ENCODE data around the gene COL15A1.

DNA sequence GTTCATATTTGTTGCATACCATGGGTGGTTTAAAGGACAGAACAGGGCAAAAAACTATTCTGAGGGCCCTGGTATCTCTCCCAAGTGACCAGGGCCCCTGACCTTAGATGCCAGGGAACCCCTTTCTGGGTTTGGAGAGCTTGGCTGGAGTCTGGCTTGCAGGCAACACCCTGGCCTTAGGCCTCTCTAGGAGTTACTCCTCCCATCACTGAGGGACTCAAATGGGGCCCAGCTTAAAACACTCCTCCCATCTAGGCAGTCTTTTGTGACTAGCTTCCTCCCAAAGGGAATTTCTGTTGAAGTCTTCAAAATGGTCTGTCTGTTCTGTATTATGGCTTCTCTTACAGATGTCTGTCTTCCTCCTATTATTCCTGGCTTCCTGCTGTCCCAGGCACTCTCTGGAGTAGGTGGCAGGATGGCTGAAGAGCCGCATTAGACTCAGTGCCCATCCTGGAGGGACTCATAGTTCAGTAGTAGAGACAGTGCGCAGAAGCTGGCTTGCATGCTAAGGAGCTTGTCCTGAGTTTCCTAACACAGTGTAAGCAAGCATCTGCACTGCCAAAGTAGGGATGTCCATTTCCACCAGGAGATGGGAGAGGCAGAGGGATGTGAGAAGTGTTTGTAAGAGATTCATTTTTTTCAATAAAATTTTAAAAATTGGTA, 10.0 kb downstream of the COL15A1 start:
- no peak for TF ChIP-seq POLR2A (IDR thresholded peaks at IDR 0.05)
- TF ChIP-seq, protein P1, sequence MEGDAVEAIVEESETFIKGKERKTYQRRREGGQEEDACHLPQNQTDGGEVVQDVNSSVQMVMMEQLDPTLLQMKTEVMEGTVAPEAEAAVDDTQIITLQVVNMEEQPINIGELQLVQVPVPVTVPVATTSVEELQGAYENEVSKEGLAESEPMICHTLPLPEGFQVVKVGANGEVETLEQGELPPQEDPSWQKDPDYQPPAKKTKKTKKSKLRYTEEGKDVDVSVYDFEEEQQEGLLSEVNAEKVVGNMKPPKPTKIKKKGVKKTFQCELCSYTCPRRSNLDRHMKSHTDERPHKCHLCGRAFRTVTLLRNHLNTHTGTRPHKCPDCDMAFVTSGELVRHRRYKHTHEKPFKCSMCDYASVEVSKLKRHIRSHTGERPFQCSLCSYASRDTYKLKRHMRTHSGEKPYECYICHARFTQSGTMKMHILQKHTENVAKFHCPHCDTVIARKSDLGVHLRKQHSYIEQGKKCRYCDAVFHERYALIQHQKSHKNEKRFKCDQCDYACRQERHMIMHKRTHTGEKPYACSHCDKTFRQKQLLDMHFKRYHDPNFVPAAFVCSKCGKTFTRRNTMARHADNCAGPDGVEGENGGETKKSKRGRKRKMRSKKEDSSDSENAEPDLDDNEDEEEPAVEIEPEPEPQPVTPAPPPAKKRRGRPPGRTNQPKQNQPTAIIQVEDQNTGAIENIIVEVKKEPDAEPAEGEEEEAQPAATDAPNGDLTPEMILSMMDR (IDR thresholded peaks at IDR 0.05) = no peak
